Endometrial microvascular endothelial cells (primary cell): ENCODE measurements around the gene SMG6. TPM values are rescaled to one million over a fixed set of nuclear protein-coding genes. Genes with fewer than 3 reads are reported as not detected.

ENCODE experiments used
- in situ Hi-C: cut with HindIII; loops from 2 replicates; pipeline ENCODE4 v1.10.0; 2017; ENCODE audit warnings: low sequenced_read_pairs, low pct_unique_long_range_greater_than_20kb; ENCODE audit errors: inconsistent ontology term
- total RNA-seq: library from RNA; depleted of rRNA; stranded (reverse); fragments of >200 nt; gene quantifications from one replicate; pipeline ENCODE4 v1.2.3, GENCODE V29; 2015; ENCODE audit errors: inconsistent ontology term

SMG6 gene
- total RNA-seq, 1 donor from 2014 or later = 67.2 TPM

DNA sequence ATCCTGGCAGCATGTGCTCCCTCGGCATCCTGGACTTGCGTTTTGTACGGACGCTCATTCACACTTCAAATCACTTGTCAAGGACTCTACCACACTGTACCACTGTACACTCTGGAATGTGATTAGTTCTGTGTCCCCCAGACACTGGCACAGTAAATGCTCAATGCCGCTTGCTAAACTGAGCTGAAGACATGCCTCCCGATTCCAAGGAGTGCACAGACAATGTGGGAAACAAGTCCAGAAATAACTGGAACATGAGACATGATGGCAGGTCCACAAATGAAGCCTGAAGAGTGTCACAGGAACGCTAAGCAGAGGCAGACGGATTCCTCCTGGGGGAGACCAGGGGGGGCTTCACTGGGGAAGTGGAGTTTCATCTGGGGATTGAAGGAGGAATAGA is 226.5 kb downstream of the SMG6 start:
- in situ Hi-C loops = no loop called here

DNA sequence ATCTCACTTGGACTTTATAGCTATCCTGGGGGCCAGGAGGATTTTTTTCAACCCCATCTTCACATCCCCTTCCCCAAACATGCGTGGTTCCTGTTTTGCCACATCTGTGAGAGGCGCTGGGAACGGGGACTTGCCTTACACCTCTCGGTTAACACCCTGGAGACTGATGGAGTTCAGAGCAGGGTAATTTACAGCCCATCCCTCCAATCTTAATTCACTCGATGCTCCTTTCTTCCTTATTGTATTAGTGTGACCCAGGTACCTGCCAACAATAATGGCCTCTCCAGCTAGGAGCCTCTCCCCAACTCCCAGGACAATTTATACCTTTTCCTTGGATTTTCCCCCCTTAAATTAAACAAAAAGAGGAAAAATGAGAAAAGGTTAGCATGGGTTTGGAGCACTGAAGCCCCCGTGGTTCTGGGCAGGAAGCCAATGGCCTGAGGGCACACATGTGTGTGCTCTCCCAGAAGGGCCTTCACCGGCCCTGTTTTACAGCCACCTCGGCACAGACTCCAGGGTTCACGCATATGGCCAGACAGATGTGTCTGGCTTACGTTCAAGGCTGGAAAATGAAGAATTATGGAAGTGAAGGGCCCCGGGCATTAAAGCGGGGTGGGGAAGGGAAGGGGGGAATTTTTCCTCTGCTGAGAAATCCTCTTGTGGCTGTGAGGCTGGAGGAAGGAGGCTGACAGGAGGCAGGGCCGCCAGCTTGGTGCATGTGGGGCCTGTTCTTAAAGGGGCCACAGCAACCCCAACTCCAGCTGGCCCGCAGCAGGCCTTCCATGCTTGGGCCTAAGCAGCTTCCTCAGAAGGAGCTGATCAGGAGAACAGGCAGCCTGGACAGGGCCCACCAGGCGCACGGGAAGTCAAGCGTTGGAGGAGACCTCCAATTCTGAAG is 227.2 kb downstream of the SMG6 start:
- in situ Hi-C loops = no loop called here

DNA sequence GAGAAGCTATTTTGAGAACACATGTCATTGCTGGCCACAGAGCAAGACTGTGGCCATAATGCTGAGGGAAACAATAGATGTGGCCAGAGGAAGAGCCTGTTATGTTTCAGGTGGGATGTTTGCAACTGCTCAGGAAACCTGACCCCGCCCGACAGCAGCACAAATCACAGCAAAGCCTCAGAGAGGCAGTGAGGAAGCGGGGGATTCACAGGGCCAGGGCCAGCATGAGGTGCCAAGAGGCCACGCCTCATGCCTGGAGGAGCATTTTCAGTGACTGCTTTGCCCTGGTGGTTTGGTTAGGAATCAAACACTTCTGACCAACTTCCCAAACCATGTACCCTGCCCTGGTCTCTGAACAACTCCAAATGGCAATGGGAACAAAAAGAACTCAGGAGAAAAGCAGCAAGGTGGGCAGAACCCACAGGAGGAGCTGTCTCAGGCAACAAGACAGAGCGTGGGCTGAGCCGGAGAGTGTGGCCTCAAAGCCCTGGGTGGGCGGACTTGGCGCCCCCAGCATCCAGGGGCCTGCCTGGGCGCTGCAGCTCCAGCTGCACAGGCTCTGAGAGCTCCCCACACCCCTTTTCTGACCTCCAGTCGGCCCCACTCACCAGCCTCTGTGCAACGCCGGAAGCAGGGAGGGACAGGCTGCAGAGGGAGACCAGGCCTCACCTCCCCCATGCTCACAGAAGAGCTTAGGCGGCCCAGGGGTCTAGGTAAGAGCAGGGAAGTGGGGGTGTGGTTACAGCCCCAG is 228.1 kb downstream of the SMG6 start:
- in situ Hi-C loops = no loop called here

DNA sequence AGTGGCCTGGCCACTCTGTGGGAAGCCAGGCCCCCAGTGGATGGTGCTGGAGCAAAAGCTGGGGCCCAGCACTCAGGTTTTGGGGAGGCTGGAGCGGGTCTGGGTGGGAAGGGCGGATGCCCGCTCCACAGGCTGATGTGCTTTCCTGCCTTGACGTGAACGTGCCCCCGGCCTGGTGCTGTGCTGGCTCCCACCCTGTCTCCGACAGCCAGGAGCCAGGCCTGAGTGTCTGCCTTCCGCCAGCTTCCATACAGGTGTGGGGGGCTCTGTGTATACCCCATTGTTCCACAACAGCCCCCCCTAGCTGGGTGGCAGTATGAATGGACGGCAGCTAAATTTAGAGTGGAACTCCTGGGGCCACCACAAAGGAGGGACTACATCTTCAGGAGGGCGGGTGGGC is 228.7 kb downstream of the SMG6 start:
- in situ Hi-C loops = no loop called here

DNA sequence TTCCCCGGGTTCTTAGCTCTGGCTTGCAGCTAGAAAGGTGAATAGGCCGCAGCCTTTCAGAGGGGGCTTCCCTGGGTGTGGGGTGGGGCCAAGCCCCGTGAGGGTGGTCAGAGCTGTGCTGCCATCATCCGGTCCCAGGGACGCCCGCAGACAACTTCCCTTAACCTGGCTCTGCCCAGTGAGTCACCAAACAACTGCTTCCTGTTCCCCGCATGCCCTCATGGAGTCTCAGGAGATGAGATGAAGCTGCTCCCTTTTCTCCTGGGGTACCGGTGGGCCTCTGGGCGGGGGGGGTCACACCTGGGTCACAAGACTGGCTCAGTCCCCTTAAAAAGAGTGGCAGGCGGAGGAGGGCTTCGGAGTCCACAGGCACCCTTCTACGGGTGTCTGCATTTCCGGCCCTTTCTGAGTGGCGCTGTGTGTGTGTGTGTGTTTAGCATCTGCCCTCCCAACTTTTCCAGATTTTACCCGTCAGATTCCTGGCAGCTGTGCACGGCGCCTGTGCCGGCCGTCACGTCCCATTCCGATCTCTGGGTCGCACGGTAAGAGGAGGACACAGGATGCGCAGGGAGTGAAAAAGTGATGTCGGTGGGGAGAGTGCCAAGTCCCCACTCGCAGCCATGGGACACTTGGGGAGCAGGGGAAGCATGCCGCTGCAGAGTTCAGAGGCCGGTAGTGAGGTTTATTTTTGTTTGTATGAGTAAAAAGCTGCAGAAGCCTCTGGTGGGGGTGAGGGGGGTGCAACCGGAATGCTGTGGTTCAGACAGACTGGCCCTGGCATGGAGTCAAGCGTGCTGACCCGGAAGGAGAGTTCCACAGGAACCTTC is 231.9 kb downstream of the SMG6 start:
- in situ Hi-C loops = no loop called here

DNA sequence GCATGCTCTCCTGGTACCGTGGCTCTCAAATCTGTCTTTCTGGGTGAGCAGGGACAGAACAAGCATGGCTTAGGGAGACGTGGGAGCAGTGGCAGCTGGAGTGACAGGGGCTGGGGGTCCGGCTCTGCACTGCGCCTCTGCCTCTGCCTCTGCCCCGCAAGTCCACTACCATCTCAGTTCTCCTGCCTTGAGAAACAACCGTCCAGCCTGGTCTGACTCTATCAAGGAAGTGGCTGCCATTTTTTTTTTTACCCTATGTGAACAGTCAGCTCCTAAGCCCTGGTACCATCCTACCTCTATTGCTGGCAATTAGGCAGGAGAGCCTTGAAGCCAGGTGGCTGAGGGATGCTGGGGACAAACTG is 232.6 kb downstream of the SMG6 start:
- in situ Hi-C loops = no loop called here

DNA sequence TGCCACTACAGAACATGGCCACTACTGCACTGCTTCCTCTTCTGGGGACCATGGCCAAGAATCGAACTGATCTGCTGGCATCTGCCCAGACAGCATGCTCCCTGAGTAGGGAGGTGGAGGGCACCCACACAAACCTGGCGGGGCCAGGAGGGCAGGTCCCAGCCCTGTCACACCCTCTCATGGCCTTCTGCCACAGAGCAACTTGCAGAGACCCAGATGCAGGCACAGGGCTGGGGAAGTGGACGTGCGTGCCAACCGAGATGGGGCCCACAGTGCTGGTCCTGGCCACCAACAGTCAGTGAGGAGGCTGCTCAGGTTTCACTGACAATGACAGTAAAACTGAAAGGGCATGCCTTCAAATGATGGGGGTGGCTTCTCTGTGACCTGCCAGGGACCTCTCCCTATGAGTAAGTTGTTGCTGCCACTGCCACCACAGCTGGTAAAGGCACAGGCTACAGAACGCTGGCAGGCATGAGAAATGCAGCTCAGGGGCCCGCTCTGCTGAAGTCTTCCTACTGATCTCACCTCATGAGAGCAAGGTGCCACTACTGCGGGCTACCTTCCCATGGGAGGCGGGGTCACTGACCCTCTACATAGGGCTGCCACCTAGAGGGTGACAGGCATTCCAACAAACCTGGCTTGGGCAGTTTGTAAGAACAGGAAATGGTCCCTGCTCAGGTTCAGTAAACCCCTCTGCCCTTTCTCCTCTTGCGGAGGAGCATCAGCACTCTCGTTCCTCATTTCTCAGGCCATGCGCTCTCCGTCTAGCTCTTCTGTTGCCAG is 233.2 kb downstream of the SMG6 start:
- in situ Hi-C loops = no loop called here

DNA sequence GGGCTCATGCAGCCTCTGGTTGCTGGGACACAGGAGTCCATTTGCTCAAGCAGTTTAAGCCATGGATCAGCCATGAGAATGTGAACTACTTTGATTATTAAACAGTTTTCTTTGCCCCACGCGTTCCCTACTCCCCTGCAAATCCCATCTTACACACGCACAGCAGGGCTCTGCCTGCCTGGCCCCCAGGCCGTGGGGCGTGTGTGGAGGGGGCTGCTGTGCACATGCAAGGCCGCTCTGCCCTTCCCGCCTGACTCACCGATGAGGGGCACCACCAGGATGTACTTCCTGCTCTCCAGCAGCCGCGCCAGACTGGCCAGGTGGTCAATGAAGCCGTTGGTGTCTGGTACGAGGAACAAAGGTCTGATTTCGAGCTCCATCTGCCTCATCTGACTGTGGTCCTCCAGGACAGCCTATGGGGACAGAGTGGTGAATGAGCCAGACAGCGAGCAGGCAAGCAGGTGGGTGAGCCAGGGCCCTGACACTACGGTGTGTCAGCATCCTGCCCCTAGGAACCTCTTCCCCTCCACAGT is 235.0 kb downstream of the SMG6 start:
- in situ Hi-C loops = loop anchor here (10.0 kb wide), 1 partner anchor 106 kb away; no protein-coding TSS in a partner anchor

DNA sequence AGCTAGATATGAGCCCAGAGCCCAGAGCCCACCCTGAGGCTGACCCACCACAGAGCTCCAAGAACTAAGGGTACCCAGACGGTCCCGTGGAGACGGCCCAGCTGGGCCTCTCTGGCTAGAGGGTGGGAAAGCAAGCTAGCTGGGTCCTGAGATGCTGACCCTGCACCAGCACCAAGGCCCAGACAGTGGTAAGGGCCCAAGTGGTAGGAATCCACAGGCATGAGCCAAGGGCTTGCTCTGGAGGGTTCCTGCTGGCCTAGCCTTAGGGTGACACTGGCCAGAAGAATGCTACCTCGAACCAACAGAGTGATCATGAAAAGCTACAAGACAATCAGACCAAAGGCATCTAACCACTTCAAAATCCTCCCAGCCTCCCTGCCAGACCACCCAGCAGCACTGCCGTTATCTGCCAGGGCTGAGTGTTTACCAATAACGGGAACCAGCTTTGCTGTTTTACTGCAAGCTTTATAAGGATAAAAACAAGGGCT is 235.5 kb downstream of the SMG6 start:
- in situ Hi-C loops = loop anchor here (10.0 kb wide), 1 partner anchor 107 kb away; no protein-coding TSS in a partner anchor

DNA sequence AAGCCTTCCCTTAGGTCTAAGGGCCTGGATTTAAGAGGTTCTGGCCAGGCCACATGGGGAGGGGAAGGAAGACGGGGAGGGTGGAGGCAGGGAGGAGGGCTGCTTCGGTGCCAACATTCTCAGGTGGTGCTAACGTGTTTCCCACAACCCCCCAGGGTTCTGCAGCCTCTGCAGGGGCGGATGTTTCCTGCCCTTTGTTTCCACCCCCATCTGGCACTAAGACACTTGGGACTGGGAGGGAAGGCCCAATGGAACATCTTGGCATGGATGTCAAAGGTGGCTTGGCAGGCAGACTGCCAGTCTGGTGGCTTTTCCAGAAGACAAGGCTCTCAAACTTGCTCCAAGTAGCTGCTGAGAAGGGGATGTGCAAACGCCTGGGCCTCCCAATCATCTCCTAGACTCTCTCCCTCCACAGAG is 236.0 kb downstream of the SMG6 start:
- in situ Hi-C loops = loop anchor here (10.0 kb wide), 1 partner anchor 107 kb away; no protein-coding TSS in a partner anchor

DNA sequence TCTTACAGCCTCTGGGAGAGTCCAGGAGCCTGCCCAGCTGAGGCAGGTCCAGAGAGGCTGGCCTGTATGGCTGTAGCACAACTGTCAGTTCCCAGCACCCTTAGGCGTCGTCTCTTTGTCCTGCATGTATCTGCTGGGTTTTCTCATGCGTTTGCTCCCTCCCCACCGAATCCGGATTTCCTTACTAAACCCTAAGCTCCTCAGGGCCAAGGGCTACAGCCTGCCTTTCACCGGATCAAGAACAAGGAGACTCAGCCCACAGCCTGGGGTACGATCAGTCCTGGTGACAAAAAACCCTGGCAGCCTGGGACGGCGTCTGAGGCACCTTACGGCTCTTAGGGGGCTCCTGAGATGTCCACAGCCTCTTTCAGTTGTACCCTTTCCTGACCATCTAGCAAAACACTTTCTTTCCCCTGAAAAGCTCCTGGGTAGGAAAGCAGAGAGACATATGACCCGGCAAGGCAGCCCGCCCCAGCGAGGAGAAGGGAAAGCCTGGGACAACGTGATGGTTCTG is 236.5 kb downstream of the SMG6 start:
- in situ Hi-C loops = loop anchor here (10.0 kb wide), 1 partner anchor 108 kb away; no protein-coding TSS in a partner anchor

DNA sequence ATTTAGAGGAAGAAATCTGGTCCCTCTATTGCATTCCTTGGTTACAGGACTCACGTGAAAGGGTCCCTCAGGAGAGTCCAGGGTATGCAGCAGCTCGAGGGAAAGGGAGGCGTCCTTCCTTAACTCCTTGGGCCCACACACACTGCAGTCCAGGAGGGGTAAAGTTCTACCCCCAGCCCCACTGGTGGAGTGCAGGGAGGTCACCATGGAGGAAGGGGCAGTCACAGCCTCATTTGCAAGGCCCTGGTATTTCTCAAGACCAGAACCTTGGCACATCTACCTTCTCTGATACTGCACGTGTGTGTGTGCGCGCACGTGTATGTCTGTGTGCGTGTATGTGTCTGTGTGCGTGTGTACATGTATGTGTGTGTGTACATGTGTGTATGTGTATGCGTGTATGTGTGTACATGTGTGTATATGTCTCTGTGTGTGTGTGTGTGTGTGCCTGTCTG is 237.6 kb downstream of the SMG6 start:
- in situ Hi-C loops = loop anchor here (10.0 kb wide), 1 partner anchor 109 kb away; no protein-coding TSS in a partner anchor

DNA sequence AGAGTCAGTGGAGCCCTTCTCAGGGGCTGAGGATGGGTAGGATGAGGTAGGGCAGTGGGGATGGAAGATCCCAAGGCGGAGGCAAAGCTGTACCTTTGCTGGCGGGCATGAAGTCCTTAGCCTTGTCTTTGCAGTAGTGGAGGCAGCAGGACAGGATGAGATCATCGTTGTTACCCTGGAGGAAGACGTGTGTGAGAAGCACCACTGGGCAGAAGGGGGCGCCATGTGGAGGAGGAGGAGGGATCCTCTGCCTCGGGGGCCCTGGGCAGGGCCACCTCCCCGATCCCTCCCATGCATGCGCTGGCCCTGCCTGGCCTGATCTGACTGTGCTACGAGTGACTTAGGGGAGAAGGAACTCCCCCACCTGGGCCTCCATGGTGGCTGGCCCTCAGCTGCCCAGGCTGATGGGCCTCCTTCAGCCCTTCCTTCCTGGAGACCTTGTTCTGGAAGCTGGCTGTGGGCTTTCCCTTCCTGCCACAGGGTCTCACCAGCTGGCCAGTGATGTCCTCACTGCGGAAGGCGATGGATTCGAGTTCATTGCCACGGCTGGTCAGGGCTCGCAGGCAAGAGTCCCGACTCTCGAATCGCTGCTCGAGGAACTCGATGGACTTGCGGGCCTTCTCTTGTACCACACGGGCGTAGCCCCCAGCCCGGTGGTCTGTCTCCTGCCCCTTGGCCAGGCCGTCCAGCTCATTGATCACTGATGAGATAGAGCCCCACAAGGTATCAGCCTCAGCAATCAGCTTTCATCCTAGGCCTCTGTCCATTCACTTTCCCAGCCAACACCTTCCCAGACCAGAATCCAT is 238.4 kb downstream of the SMG6 start:
- in situ Hi-C loops = loop anchor here (10.0 kb wide), 1 partner anchor 110 kb away; no protein-coding TSS in a partner anchor

DNA sequence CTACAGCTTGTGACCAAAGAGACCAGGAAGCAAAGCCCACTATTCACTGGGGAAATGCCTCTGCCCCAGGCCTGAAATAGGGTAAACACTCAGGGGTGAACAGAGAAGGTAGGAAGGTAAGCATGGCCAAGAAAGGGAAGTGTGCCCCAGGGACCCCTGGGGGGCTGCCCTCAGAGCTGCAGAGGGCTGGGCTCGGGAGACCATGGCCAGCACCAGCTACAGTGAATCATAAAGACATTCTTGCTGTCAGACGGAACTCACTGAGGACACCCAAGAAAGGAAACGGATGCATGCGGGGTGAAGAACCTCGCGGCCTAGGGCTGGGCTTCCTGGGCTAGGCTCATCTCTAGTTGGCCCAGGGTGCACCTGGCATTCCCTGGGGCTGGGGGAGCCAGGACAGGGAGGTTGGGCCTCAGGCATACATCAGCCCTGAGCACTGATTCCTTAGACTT is 239.0 kb downstream of the SMG6 start:
- in situ Hi-C loops = loop anchor here (10.0 kb wide), 1 partner anchor 110 kb away; no protein-coding TSS in a partner anchor

DNA sequence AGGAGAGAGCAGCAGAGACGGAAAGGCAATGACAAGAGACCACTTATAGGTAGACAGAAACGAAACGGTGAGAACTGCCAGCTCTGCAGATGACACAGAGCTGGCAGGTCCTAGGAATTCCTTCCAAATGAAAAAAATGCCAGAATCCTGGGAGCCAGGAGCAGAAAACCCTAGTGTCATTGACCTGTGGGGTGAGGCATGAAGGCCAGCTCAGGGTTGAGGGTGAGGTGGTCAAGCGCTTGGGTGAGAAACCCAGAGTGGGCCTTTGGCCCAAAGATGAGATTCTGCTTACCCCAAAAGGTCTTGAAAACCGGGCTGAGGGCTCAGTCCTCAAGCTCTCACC is 239.5 kb downstream of the SMG6 start:
- in situ Hi-C loops = loop anchor here (10.0 kb wide), 1 partner anchor 111 kb away; no protein-coding TSS in a partner anchor

DNA sequence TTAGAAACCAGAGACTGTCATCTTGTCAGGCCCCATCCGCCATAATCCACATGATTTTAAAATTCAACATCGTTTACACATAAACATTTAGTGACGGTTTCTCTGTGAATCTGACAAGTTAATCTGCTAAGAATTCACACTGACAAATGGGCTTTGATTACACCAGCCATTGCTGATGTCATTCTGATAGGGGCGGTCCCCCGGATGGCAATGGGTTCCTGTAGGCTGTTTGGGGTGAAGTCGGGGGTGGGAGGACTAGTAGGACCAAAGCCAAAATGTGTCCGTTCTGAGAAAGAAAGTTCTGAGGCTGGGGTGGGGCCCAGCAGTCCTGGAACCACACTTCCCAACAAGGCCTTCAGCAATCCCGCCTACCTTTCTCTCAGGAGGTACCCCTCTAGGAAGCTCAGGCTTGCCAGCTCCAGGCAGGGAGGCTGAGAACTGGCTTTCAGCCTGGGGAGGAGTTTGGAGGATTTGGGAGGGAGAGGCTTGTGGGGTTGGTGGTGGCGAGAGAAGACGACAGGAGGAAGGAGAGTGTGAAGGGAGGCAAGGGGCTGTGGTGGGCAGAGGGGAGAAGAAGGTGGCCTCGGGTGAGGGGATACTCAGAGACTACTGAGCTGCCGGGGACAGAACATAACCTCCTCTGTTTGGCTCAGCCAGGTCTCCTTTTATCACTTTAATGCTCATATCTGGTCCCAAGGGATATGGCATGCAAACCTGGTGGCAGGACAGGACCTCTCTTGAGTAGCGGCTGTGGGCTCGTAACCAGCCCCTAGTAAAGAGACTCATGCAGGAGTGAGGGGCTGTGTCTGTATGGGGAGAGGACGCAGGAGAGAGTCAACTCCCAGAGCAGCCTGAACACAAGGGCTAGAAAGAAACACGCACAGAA is 240.1 kb downstream of the SMG6 start:
- in situ Hi-C loops = loop anchor here (10.0 kb wide), 1 partner anchor 111 kb away; no protein-coding TSS in a partner anchor
